Measurements from ENCODE around the gene CALR3.

The CALR3 gene

DNA sequence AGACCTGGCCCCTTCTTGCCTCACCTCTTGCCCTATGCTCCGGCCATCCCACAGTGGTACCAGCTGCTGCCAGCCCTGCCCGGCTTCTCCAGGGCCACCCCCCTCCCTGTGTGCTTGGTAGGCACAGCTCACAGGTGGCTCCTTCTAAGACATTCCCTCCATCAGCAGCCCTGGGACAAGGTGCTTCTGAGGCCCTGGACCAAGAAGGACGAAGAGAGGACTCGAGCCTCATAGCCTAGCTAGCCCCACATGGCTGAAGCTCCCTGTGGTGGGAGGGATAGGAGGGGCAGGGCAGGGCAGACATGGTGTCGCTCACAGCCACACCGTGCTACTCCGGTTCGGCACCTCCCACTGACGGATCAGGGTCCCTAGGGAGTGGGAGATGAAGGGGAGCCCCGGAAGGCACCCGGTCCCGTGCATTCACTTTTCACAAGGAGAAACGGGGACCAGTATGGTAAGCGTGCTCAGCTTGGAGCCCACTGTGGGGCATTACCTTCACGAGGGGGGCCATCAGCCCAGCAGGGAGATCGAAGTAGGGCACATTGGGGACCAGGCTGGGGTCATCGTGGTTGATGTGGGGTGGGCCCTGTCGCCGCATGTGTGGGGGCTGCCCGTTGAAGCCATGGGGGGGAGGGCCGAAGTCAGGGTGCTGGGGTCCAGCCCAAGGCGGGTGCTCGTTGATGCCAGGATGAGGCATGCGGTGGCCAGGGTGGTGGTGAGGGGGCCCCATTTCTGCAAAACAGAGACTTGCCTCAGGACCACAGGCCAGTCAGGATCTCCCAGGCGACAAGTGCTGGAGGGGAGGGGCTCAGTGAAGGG lies 26.8 kb upstream of the CALR3 start:
- TF ChIP-seq, protein P1, sequence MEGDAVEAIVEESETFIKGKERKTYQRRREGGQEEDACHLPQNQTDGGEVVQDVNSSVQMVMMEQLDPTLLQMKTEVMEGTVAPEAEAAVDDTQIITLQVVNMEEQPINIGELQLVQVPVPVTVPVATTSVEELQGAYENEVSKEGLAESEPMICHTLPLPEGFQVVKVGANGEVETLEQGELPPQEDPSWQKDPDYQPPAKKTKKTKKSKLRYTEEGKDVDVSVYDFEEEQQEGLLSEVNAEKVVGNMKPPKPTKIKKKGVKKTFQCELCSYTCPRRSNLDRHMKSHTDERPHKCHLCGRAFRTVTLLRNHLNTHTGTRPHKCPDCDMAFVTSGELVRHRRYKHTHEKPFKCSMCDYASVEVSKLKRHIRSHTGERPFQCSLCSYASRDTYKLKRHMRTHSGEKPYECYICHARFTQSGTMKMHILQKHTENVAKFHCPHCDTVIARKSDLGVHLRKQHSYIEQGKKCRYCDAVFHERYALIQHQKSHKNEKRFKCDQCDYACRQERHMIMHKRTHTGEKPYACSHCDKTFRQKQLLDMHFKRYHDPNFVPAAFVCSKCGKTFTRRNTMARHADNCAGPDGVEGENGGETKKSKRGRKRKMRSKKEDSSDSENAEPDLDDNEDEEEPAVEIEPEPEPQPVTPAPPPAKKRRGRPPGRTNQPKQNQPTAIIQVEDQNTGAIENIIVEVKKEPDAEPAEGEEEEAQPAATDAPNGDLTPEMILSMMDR (IDR thresholded peaks at IDR 0.05; ENCODE audit: control insufficient read depth, extremely low read depth, insufficient read depth), result no peak
- H3K4me3 ChIP-seq (ENCODE audit: low read depth, low read length), result no peak overlapping the region
- DNase-seq (ENCODE audit: low read depth), result no peak

DNA sequence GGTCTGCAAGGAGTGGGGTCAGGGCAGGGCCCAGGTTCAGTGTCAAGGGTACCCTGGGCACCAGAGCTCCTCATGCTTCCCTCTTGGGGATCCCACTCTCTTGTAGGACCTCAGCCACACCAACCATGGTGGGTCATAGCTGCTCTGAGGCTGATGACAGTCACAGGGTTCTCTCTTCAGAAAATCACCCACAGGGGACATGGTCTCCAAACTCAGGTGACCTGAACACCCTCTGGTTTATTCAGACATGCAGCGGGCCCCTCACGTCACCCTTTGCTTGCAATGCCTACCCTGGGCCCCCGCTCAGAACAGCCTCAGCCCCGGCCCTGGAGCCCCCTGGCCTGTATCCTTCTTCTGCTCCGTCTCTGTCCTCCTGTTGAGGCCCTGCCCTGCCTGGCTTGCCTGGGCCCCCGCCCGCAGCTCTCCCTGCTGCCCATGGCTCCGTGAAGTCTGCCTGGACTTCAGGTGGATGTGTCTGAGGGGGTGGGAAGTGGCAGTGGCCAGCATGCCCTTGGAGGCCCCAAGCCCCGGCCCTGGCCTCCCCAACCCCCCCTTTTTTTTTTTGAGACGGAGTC lies 25.8 kb upstream of the CALR3 start:
- DNase-seq (ENCODE audit: low read depth), result no peak
- H3K4me3 ChIP-seq (ENCODE audit: low read depth, low read length), result no peak overlapping the region
- TF ChIP-seq, protein P1 (IDR thresholded peaks at IDR 0.05; ENCODE audit: control insufficient read depth, extremely low read depth, insufficient read depth), result no peak

DNA sequence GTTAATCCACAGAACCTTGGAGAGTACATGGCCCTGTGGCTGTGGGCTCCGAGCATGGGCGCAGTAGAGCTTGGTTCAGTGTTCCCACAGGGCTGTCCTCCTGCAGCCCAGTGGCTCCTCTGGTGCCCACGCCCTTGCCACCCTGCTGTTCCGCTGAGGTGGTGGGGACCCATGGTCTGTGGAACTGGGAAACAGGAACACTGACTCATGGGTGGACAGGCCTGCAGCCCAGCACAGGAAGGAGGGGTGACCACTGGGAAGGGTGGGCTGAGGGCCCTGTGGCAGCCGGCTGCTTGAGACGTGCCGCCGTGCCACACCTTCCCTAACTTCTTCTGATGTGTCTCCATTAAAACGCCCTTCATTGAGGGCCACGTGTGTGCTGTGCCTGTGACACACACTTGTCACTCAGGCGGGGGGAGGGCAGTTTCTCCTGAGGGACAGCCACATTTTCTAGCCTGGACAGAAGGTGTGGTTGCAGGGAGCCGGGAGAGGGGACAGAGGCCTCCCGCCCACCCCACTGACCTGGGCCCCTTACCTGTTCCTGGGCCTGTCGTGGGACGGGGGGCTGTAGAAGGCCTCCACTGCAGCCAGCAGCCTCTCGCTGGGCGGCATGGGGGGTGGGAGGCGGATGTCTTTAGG lies 25.1 kb upstream of the CALR3 start:
- DNase-seq (ENCODE audit: low read depth), result no peak

DNA sequence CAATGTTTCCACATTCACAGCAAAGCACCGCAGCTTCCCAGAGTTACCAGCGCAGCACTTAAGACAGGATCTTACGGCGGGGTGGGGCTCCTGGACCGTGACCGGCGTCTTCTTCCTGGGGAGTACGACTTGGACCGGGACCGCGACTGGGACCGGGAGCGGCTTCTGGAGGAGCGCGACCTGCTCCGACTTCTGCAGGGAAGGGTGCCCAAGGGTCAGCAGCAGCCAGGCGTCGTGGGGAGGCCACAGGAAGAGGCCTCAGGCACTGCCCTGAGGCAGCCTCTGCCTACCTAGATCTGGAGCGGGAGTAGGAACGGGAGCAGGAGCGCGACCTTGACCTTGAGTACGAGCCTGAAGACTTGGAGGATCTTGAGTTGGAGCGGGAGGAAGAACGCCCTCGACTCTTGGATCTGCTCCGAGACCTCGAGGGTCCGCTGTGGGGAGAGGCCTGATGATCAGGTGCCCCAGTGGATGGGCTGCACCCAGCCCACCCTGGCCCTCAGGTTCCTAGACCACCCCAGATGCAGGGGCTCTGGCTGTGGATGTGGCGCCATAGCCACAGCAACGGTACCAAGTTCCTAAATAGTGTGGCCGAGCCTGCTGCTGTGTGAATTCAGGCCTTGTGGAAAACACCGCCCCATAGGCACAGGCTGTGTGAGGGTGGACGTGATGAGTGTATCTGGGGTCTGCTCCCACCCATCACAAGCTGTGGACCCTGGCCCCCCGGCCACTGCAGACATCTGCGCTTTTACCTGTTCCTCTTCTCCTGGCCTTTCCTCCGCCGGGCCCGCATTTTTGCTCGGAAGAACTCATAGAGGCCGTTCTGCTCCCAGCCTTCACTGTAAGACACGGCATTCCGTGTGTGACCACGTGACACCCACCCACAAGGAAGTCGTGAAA lies 24.4 kb upstream of the CALR3 start:
- DNase-seq (ENCODE audit: low read depth), result no peak
- H3K4me3 ChIP-seq (ENCODE audit: low read depth, low read length), result no peak overlapping the region

More for the DNA sequence above, 25.1 kb upstream of the CALR3 start:
- TF ChIP-seq, protein P1 (IDR thresholded peaks at IDR 0.05; ENCODE audit: control insufficient read depth, extremely low read depth, insufficient read depth), result no peak
- no peak overlapping the region for H3K4me3 ChIP-seq (ENCODE audit: low read depth, low read length)

DNA sequence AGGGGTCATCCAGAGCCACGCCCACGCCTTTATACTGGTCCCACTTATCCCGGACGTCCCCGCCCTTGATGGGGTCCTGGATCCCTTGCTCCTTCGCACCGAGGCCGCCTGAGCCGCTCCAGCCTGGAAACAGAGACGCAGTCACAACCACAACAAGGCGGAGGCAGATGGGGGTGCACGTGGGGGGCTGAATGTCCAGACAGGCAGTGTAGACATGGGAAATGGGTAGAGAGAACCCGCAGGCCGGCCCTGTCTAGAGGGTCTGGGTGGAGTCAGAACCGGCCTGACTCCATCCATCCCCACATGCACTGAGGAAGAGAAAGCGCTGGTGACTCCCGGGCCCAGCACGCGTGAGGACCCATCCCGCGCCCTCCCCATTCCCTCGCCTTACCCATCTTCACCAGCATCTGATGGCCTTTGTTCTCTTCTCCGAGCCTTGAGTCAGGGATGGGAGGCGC lies 23.3 kb upstream of the CALR3 start:
- TF ChIP-seq, protein P1 (IDR thresholded peaks at IDR 0.05; ENCODE audit: control insufficient read depth, extremely low read depth, insufficient read depth), result no peak
- H3K4me3 ChIP-seq (ENCODE audit: low read depth, low read length), result no peak overlapping the region
- DNase-seq (ENCODE audit: low read depth), result no peak

More for the DNA sequence above, 24.4 kb upstream of the CALR3 start:
- TF ChIP-seq, protein P1 (IDR thresholded peaks at IDR 0.05; ENCODE audit: control insufficient read depth, extremely low read depth, insufficient read depth), result no peak

DNA sequence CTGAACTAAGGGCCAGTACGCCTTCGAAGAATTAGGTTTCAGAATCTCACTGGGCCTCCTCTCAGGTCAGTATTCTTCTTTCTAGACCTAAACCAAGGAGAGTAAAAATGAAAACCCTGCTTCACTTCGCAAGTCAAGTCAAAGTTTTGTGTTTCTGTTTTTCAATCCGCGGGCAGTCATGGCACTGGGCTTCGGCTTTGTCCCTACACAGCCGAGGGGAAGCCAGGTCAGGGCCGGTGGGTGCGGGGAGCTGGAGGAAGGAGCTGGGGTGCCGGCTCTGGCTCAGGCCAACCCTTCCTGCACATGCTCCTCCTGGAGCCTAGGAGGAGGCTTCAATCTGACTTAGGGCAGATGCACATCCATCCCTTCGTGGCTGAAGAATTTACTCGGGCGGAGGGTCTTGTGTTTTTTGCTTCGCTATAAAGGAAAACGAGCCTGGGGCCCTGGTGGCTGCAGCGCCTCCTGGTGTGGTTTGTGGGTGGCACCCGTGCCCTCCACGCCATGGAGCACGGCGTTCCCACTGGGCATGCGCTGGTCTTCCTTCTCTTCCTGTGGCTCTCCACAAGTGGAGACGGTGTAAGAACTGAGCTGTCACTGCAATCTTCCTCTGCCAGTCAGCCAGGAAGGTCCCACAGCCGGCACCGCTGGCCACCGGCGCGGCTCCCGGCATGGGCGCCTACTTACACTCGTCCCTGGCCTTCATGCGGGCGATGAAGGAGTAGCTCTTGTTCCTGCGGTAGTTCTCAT lies 22.7 kb upstream of the CALR3 start:
- TF ChIP-seq, protein P1 (IDR thresholded peaks at IDR 0.05; ENCODE audit: control insufficient read depth, extremely low read depth, insufficient read depth), result no peak
- no peak for DNase-seq (ENCODE audit: low read depth)
- no peak overlapping the region for H3K4me3 ChIP-seq (ENCODE audit: low read depth, low read length)

All from LNCaP clone FGC (cell line).